Ureter (tissue), 1 donor: Measurements from ENCODE around the gene TMEM87B. TPM values are rescaled to one million over a fixed set of nuclear protein-coding genes. Genes with fewer than 3 reads are reported as not detected.
"Not testable (repeated sequence)": the region's sequence is repeated elsewhere in the genome, so short reads cannot be mapped to it uniquely, and the experiment has no call there.

Experiments used
- DNase-seq: peaks from one replicate; pipeline ENCODE4 v3.0.0-alpha.2; 2020; ENCODE audit warnings: low spot score
- total RNA-seq: library from RNA; stranded (reverse); gene quantifications from one replicate; pipeline ENCODE4 v1.2.4, GENCODE V29; 2023
- donor health status: DM: yes; HTN: yes; CAD: no.

TMEM87B gene
- total RNA-seq, 1 donor from 2014 or later = 51.0 TPM

GRCh38 chr2:112133344-112133743, 78.3 kb downstream of the TMEM87B start:
- DNase-seq = no peak

GRCh38 chr2:112134120-112134519, 79.1 kb downstream of the TMEM87B start:
- no peak for DNase-seq

- DNase-seq = no peak
These were observed 81.0 kb downstream of the TMEM87B start for GRCh38 chr2:112136096-112136495.

- DNase-seq = no peak
These were observed 82.6 kb downstream of the TMEM87B start for GRCh38 chr2:112137516-112138158.

- DNase-seq = no peak
These were observed 83.3 kb downstream of the TMEM87B start, which contains the start of gene FBLN7 for GRCh38 chr2:112138159-112139032. FBLN7 (plus strand) TSS chr2:112138385; CDS start chr2:112138656, 271 bp downstream.

- not testable (repeated sequence) for DNase-seq
These were observed 84.1 kb downstream of the TMEM87B start for GRCh38 chr2:112139033-112139614.

GRCh38 chr2:112139661-112140204, 84.7 kb downstream of the TMEM87B start:
- not testable (repeated sequence) for DNase-seq

GRCh38 chr2:112140205-112140802, 85.2 kb downstream of the TMEM87B start:
- DNase-seq = no peak

GRCh38 chr2:112140899-112141625, 86.0 kb downstream of the TMEM87B start:
- no peak for DNase-seq

GRCh38 chr2:112141626-112142007, 86.5 kb downstream of the TMEM87B start:
- DNase-seq = no peak

- no peak for DNase-seq
These were observed 87.5 kb downstream of the TMEM87B start for GRCh38 chr2:112142525-112143078.

GRCh38 chr2:112143150-112143549, 88.1 kb downstream of the TMEM87B start:
- no peak for DNase-seq

- DNase-seq = peak; percentile 15
These were observed 89.9 kb downstream of the TMEM87B start for GRCh38 chr2:112144966-112145365.

GRCh38 chr2:112147382-112148168, 92.5 kb downstream of the TMEM87B start:
- no peak for DNase-seq

- DNase-seq = peak; percentile 9
These were observed 93.4 kb downstream of the TMEM87B start for GRCh38 chr2:112148477-112148876.

GRCh38 chr2:112149194-112149593, 94.1 kb downstream of the TMEM87B start:
- peak; percentile 32 for DNase-seq

- peak; percentile 26 for DNase-seq
These were observed 94.9 kb downstream of the TMEM87B start for GRCh38 chr2:112149866-112150435.

GRCh38 chr2:112150447-112150846, 95.4 kb downstream of the TMEM87B start:
- DNase-seq = no peak

- no peak for DNase-seq
These were observed 95.8 kb downstream of the TMEM87B start for GRCh38 chr2:112150851-112151250.

- peak; percentile 8 for DNase-seq
These were observed 96.2 kb downstream of the TMEM87B start for GRCh38 chr2:112151271-112151670.
